IMR-90 (cell line): ENCODE results near the gene TPSD1. TPM values are rescaled to one million over a fixed set of nuclear protein-coding genes. Genes with fewer than 3 reads are reported as not detected.

Experiments used
- ATAC-seq: fragments of 200-7000 bp; cut with Tn5 transposase; 2 replicates; pipeline ENCODE4 v1.9.1; 2020; ENCODE audit warnings: low read depth, mild to moderate bottlenecking, moderate library complexity
- BruUV-seq: library from RNA; stranded (reverse); fragments of 400-500 nt; replicated peaks from 2 replicates; lab custom pipeline; 2021; lab: Mats Ljungman, UMichigan
- CTCF ChIA-PET: fragments of 300-600 bp; formaldehyde crosslinking; extraction: SDS; loops from one replicate; lab custom pipeline; 2021; ENCODE audit warnings: antibody characterized with exemption; lab: Yijun Ruan, JAX
- POLR2A ChIA-PET: fragments of 300-600 bp; sonication (Branson Sonifier 250); formaldehyde crosslinking; loops from one replicate; lab custom pipeline; 2022; ENCODE audit warnings: antibody characterized with exemption; ENCODE audit not compliant: unreplicated experiment; lab: Charles Lee
- DNase-seq: peaks from one replicate; pipeline ENCODE4 v3.0.0; 2013
- H2AFZ ChIP-seq: replicated peaks from 2 replicates; pipeline ENCODE3; 2013; ENCODE audit warnings: low read length, mild to moderate bottlenecking; ENCODE audit not compliant: poor library complexity
- H2AK5ac ChIP-seq: 2 replicates; pipeline ENCODE4 v1.6.1; 2013; ENCODE audit warnings: low read depth, low read length, inconsistent platforms
- H2AK9ac ChIP-seq: replicated peaks from 2 replicates; pipeline ENCODE3; 2013; ENCODE audit warnings: mild to moderate bottlenecking, low read depth, low read length, moderate library complexity; ENCODE audit not compliant: poor library complexity
- H2BK120ac ChIP-seq: 2 replicates; pipeline ENCODE4 v1.6.1; 2013; ENCODE audit warnings: low read depth, low read length, inconsistent platforms
- H2BK15ac ChIP-seq: 3 replicates; pipeline ENCODE4 v1.6.1; 2013; ENCODE audit warnings: low read depth, low read length, inconsistent platforms
- H2BK20ac ChIP-seq: 2 replicates; pipeline ENCODE4 v1.6.1; 2013; ENCODE audit warnings: low read depth, mild to moderate bottlenecking, inconsistent platforms, low read length, moderate library complexity
- H2BK5ac ChIP-seq: 2 replicates; pipeline ENCODE4 v1.6.1; 2013; ENCODE audit warnings: mild to moderate bottlenecking, low read depth, low read length, inconsistent platforms; ENCODE audit not compliant: poor library complexity, severe bottlenecking
- H3K14ac ChIP-seq: replicated peaks from 2 replicates; pipeline ENCODE4 v1.6.1; 2013; ENCODE audit warnings: low read depth, low read length, inconsistent platforms
- H3K18ac ChIP-seq: 2 replicates; pipeline ENCODE4 v1.6.1; 2013; ENCODE audit warnings: low read depth, low read length, control low read depth
- H3K23ac ChIP-seq: 2 replicates; pipeline ENCODE4 v1.6.1; 2013; ENCODE audit warnings: low read depth, low read length, inconsistent platforms
- H3K27ac ChIP-seq: 2 replicates; pipeline ENCODE4 v1.5.1; 2013; ENCODE audit warnings: mild to moderate bottlenecking, control low read depth, low read length; ENCODE audit not compliant: insufficient read depth
- H3K27me3 ChIP-seq: 2 replicates; pipeline ENCODE4 v1.6.1; 2013; ENCODE audit warnings: low read length; ENCODE audit not compliant: control insufficient read depth, insufficient read depth
- H3K36me3 ChIP-seq: 2 replicates; pipeline ENCODE4 v1.6.1; 2013; ENCODE audit warnings: low read length, mixed read lengths; ENCODE audit not compliant: control insufficient read depth, insufficient read depth
- H3K4ac ChIP-seq: 2 replicates; pipeline ENCODE4 v1.6.1; 2013; ENCODE audit warnings: low read depth, low read length, inconsistent platforms
- H3K4me1 ChIP-seq: 2 replicates; pipeline ENCODE4 v1.6.1; 2013; ENCODE audit warnings: low read length, mixed read lengths; ENCODE audit not compliant: control insufficient read depth, insufficient read depth
- H3K4me2 ChIP-seq: 2 replicates; pipeline ENCODE4 v1.6.1; 2013; ENCODE audit warnings: low read depth, mild to moderate bottlenecking, control low read depth, low read length, moderate library complexity
- H3K4me3 ChIP-seq: 2 replicates; pipeline ENCODE4 v1.5.1; 2013; ENCODE audit warnings: low read depth, mild to moderate bottlenecking, control low read depth, low read length, moderate library complexity; ENCODE audit not compliant: insufficient read depth
- H3K56ac ChIP-seq: 2 replicates; pipeline ENCODE4 v1.6.1; 2013; ENCODE audit warnings: low read length, inconsistent platforms; ENCODE audit not compliant: insufficient read depth; ENCODE audit errors: extremely low read depth
- H3K79me1 ChIP-seq, 2 experiments: 2 replicates each; pipeline ENCODE4 v1.6.1; 2013; ENCODE audit warnings: low read length in 2 of 2, inconsistent platforms in 1 of 2, low read depth in 1 of 2
- H3K9ac ChIP-seq: 2 replicates; pipeline ENCODE4 v1.6.1; 2013; ENCODE audit warnings: low read depth, low read length, control low read depth
- H3K9me1 ChIP-seq: 2 replicates; pipeline ENCODE4 v1.6.1; 2013; ENCODE audit warnings: low read length, inconsistent platforms; ENCODE audit not compliant: insufficient read depth
- H3K9me3 ChIP-seq: 2 replicates; pipeline ENCODE4 v1.6.1; 2013; ENCODE audit warnings: low read length; ENCODE audit not compliant: control insufficient read depth, insufficient read depth
- H4K20me1 ChIP-seq: 2 replicates; pipeline ENCODE4 v1.6.1; 2013; ENCODE audit warnings: low read length, inconsistent platforms; ENCODE audit not compliant: insufficient read depth
- H4K5ac ChIP-seq: 2 replicates; pipeline ENCODE4 v1.6.1; 2013; ENCODE audit warnings: mild to moderate bottlenecking, low read depth, low read length, control low read depth
- H4K8ac ChIP-seq, 2 experiments: 2 replicates each; pipeline ENCODE4 v1.6.1; 2013; ENCODE audit warnings: low read depth in 2 of 2, low read length in 2 of 2, control low read depth in 1 of 2, inconsistent platforms in 1 of 2
- H4K91ac ChIP-seq: 2 replicates; pipeline ENCODE4 v1.6.1; 2013; ENCODE audit warnings: low read depth, low read length, inconsistent platforms; ENCODE audit not compliant: insufficient read depth
- BHLHE40 ChIP-seq: fragments of 150-350 bp; IDR thresholded peaks from 2 replicates; pipeline ENCODE4 v1.6.1; 2016; ENCODE audit warnings: mild to moderate bottlenecking, low read depth, low read length
- POLR2A ChIP-seq: IDR thresholded peaks from 2 replicates; pipeline ENCODE4 v1.6.1; 2012; ENCODE audit warnings: mild to moderate bottlenecking, low read depth, low read length
- RCOR1 ChIP-seq: IDR thresholded peaks from 2 replicates; pipeline ENCODE4 v1.6.1; 2012; ENCODE audit warnings: mild to moderate bottlenecking, low read length, improper control_type of control experiment; ENCODE audit not compliant: insufficient replicate concordance
- WGBS, 2 experiments: methylation state at CpG; one replicate each; pipeline versions ENCODE4 v1.1.5 to v1.1.7; 2013; ENCODE audit warnings: missing lambda C conversion rate in 2 of 2; ENCODE audit not compliant: insufficient read length in 1 of 2; ENCODE audit errors: extremely low coverage in 2 of 2; 5-methylcytosine and 5-hydroxymethylcytosine counted together
- dilution Hi-C: fragments of 300-500 bp; cut with HindIII; formaldehyde crosslinking; loops from one replicate; pipeline ENCODE4 v1.14.3; 2018; ENCODE audit warnings: low sequenced_read_pairs; ENCODE audit not compliant: unreplicated experiment
- in situ Hi-C: fragments of 300-500 bp; cut with MboI; formaldehyde crosslinking; loops from 3 replicates; pipeline ENCODE4 v1.14.3; 2019; ENCODE audit warnings: low sequenced_read_pairs, inconsistent platforms, mixed read lengths
- intact Hi-C: fragments of 100-400 bp; cut with micrococcal nuclease; formaldehyde crosslinking; loops from 2 replicates; pipeline ENCODE4 v1.10.0; 2022
- polyA plus RNA-seq, 3 experiments: library from polyadenylated mRNA; depleted of rRNA; stranded (reverse); fragments of >200 nt; gene quantifications; 2 replicates each; pipeline ENCODE4 v1.2.3, GENCODE V29; 2012; ENCODE audit warnings: low replicate concordance in 1 of 3
- total RNA-seq: library from RNA; depleted of rRNA; stranded (reverse); fragments of >200 nt; gene quantifications from 2 replicates; pipeline ENCODE4 v1.2.3, GENCODE V29; 2012

TPSD1 gene
- total and polyA plus RNA-seq, 2 of the 4 experiments (the other 2 are of a cell fraction), result not detected

GRCh38 chr16:1211451-1212268 is 44.2 kb upstream of the TPSD1 start (continued):
- TF ChIP-seq POLR2A, result no peak

- TF ChIP-seq BHLHE40 (no peak), RCOR1 (no peak)
- no peaks in the 10 kb centered on the region for H3K79me1 ChIP-seq
- no peaks in the 10 kb centered on the region for H3K9me1 ChIP-seq
- intact Hi-C loops (no loop called here), in situ Hi-C loops (loop anchor here (25.0 kb wide), 1 partner anchor 400 kb away; the partner anchor contains the start of gene GNG13), dilution Hi-C loops (no loop called here)
- H2AFZ ChIP-seq, result no peak overlapping the region
- no peak overlapping the region for H4K91ac ChIP-seq
- H4K20me1 ChIP-seq, result no peaks in the 10 kb centered on the region
- no peak overlapping the region for H3K4ac ChIP-seq
- no peak overlapping the region for H4K8ac ChIP-seq
- WGBS, 2 experiments, result 95% methylated on average over 30 of the region's 40 CpGs; no CpG with 5 or more reads in 1 of the 2 experiments
- no peak overlapping the region for H3K4me2 ChIP-seq
- H2BK20ac ChIP-seq, result no peak overlapping the region
- no peak overlapping the region for H2AK5ac ChIP-seq
- H3K36me3 ChIP-seq, result peaks cover 4% of the 10 kb centered on the region; the same call in 1 of the 2 replicates
- no TSS peak for BruUV-seq
- ATAC-seq (no peak), DNase-seq (no peak)
- H3K56ac ChIP-seq, result no peak overlapping the region
- no peak overlapping the region for H2BK15ac ChIP-seq
- H3K9me3 ChIP-seq, result no peaks in the 10 kb centered on the region
- POLR2A ChIA-PET, result no interaction called here
- no peak overlapping the region for H2BK120ac ChIP-seq
- no peak overlapping the region for H3K27ac ChIP-seq
- H3K18ac ChIP-seq, result no peak overlapping the region
- H3K27me3 ChIP-seq, result no peaks in the 10 kb centered on the region
- no peak overlapping the region for H3K23ac ChIP-seq
- H2BK5ac ChIP-seq, result no peak overlapping the region
- H4K5ac ChIP-seq, result no peak overlapping the region
- no peak overlapping the region for H2AK9ac ChIP-seq
- CTCF ChIA-PET, result no interaction called here
- H3K4me1 ChIP-seq, result no peaks in the 10 kb centered on the region
- no peak overlapping the region for H3K4me3 ChIP-seq
- H3K14ac ChIP-seq, result no peak overlapping the region
- H3K9ac ChIP-seq, result no peak overlapping the region
Measured at GRCh38 chr16:1212616-1213194, 43.2 kb upstream of the TPSD1 start.
